NCI-H2196 treated with DMSO at 0.1 percent for 48 hours (cell line): ENCODE results near the gene MIPEP.

Experiments
- DNase-seq: peaks from one replicate; lab custom pipeline; 2025; ENCODE audit not compliant: unreplicated experiment; lab: John Stamatoyannopoulos, UW

The MIPEP gene

DNA sequence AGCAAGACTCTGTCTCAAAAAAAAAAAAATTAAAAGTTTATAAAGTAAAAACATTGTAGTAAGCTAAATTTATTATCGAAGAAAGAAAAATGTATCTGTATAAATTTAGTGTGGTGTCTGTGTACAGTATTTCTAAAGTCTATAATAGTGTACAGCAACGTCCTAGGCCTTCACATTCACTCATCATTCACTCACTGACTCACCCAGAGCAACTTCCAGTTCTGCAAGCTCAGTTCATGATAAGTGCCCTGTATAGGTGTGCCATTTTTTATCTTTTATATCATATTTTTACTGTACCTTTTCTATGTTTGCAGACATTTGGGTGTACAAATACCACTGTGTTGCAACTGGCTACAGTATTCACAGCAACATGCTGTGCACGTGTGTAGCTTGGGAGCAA lies 200.9 kb downstream of the MIPEP start:
- DNase-seq = no peak

DNA sequence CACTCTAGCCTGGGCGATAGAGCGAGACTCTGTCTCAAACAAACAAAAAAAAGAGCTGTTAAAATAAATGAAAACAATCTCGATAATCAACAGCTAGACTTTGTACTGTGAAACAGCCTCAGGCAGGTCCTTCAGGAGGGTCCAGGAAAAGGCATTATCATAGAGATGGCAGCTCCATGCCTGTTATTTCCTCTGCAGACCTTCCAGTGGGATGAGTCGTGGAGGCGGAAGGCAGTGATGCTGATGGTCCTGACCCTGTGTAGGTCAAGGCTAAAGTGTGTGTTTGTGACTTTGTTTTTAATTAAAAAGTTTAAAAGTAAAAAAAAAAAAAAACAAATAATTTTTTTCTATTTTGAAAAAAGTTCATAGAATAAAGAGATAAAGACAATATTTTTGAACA lies 201.6 kb downstream of the MIPEP start:
- DNase-seq = no peak

DNA sequence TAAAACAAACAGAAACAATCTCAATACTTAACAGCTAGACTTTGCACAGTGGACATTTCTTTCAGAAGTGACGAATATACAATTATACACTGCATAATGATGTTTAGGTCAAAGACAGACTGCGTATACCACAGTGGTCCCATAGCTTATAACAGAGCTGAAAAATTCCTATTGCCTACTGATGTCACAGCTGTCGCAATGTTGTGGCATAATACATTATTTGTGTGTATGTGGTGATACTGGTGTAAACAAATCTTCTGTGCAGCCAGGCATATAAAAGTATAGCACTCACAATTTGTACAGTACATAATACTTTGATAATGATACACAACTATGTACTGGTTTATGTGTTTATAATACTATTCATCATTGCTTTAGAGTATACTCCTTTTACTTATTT lies 202.3 kb downstream of the MIPEP start:
- DNase-seq = no peak

DNA sequence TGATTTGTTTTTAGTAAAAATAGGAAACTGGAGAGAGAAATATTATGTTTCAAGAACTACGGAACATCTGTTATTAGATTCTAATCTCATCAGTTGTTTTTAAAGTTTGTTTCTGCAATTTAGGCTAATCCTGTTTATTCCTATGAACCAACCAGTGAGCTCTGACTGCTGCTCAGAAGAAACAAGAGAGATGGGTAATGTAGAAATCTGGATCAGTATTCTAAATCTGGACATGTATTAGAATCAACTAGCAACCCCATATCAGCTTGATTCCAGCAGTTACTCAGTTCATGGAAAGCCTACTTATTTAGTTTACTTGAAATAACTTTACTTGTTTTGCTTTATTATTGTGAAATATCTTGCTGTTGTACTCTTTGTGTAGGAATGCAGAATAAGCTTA lies 203.8 kb downstream of the MIPEP start:
- DNase-seq = no peak

DNA sequence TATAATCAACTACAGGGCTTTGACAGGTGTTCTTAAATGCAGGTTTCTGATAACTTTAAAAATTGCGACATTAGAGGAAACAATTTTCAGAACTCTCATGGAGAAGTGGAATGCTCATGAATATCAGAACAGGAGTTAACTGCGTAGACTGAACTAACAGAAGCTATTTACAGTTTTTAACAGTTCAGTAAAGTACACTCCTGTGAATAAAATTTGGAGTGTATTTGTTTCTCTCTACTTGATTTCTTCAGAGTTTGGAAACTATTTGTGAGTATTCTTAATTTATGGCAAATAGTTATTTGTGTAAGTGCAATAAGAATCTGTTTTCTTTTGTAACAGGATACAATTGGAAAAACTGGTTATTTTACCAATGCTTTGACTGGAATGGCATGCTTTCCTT lies 204.6 kb downstream of the MIPEP start:
- no peak for DNase-seq

DNA sequence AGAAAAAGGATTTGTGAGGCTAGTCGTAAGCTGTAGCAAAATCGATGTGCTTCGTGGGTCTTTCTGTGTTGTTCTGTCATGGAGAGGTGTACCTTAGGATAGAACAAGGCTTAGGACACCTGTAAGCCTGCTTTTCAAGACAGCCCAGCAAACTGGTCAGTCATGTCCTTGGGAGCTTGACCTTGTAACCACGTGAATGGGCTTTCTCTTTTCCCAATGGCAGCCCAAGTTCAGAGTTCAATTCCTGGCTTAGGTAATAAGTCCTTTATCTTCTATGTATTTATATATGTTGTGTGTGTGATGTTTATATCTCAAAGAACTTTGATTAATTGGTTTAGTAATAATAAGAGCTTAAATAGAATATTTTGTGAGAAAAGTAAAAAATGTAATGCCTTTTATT lies 206.1 kb downstream of the MIPEP start:
- no peak for DNase-seq

DNA sequence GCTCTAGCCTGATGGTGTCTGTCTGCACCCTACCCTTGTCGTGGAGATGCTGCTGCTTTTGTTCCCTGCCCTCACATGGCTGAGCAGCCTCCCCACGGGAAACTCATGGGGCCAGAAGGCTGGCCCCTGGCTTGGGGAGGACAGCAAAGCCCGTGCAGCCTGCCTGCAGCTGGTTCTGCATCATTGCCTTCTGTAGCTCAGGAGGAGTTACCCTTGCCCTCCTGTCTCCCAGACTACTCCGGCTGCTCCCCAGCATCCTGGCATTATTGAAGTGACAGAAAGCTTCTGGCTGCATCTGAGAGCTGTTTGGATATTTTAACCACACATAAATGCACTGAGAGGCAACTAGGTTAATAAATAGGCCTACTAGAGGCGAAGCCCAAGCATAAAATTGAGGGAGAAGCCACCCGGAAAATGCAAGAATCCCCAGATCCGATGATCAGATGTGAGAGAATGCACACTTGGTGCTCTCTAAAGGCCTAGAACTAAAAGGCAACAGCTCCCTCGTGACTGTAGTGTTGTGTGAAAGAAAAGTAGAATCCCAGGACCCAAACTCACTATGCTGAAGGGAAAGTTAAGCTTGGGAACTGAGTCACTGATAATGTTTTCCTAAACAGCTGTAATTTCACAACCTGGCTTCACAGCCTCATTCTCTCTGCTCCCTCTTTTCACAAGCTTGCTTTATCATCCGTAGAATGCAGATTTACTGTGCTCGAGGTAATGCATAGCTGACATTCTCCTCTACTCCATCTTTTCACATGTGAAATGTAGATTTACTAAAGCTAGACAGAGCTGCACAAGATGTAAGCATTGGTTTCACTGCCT lies 208.1 kb downstream of the MIPEP start:
- no peak for DNase-seq
